ENCODE results near the gene SART3.

SART3 gene

GRCh38 chr12:108560752-108561719, at the start of gene SART3:
SART3 (minus strand) TSS chr12:108561173; CDS start chr12:108561154, 19 bp downstream.
- DNase-seq: peak in 57 of 58 donors; percentile 12 to 89 (median 73)

GRCh38 chr12:108610336-108610815, 49.4 kb upstream of the SART3 start:
- DNase-seq: no peak

- DNase-seq: no peak
Measured at GRCh38 chr12:108609537-108610335, 48.8 kb upstream of the SART3 start.

- no peak for DNase-seq
Measured at GRCh38 chr12:108608616-108609015, 47.6 kb upstream of the SART3 start.

GRCh38 chr12:108607981-108608600, 47.1 kb upstream of the SART3 start:
- no peak for DNase-seq

GRCh38 chr12:108606492-108606891, 45.5 kb upstream of the SART3 start:
- DNase-seq: no peak

- DNase-seq: no peak
Measured at GRCh38 chr12:108605690-108606406, 44.9 kb upstream of the SART3 start.

GRCh38 chr12:108605000-108605689, 44.2 kb upstream of the SART3 start:
- no peak for DNase-seq

- DNase-seq: no peak
Measured at GRCh38 chr12:108604208-108604941, 43.4 kb upstream of the SART3 start.

- no peak for DNase-seq
Measured at GRCh38 chr12:108603743-108604142, 42.8 kb upstream of the SART3 start.

- DNase-seq: no peak
Measured at GRCh38 chr12:108602976-108603704, 42.2 kb upstream of the SART3 start.

GRCh38 chr12:108602209-108602705, 41.3 kb upstream of the SART3 start:
- DNase-seq: no peak

GRCh38 chr12:108600702-108601007, 39.7 kb upstream of the SART3 start:
- no peak for DNase-seq

- DNase-seq: no peak
Measured at GRCh38 chr12:108599948-108600701, 39.2 kb upstream of the SART3 start.

- DNase-seq: no peak
Measured at GRCh38 chr12:108599541-108599940, 38.6 kb upstream of the SART3 start.

- DNase-seq: no peak
Measured at GRCh38 chr12:108598553-108599250, 37.7 kb upstream of the SART3 start.

All from anterior cingulate cortex (tissue), 58 donors.